SW480 (cell line): ENCODE data around the gene CBX6.

Experiments
- DNase-seq: peaks from one replicate; pipeline ENCODE4 v3.0.0-alpha.2; 2016; ENCODE audit warnings: low spot score

CBX6 gene

DNA sequence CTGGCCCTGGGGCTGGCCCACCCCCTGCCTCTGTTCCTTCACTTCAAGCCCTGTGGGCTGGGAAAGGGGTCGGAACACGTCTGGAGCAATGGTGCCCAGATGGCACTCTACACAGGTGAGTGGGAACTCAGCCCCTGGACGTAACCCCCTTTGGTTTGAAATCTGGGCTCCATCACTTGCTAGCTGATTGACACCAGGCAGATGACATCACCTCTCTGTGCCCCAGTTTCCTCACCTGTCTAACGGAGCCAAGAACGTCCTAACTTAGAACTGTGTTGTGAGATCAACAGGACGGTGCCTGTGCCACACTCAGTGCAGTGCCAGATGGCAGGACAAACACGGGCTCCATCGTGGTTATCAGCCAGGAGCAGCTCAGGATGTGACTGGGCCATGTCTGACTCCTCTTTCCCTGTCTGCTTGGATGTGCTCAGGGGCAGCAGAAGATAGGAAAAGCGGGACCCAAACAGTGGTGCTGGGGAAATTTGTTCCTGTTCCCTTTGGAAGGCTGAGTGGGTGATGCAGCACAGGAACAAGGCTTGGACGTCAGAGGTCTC is 52.6 kb downstream of the CBX6 start:
- no peak for DNase-seq

DNA sequence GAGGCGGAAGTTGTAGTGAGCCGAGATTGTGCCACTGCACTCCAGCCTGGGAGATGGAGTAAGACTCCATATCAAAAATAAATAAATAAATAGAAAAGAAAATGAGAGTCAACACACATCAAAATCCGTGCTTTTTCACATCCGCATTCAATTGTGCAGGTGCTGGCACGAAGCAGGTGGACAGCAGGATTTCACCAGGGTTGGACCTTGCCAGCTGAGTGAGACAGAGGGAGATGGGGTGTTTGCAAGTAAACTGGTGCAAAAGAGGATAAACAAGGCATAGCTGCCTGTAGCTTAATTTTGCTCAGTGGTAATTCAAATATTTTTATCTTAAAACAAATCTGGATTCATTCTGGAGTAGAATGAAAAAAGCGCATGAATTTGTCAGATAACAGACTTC is 54.8 kb downstream of the CBX6 start:
- DNase-seq: no peak

DNA sequence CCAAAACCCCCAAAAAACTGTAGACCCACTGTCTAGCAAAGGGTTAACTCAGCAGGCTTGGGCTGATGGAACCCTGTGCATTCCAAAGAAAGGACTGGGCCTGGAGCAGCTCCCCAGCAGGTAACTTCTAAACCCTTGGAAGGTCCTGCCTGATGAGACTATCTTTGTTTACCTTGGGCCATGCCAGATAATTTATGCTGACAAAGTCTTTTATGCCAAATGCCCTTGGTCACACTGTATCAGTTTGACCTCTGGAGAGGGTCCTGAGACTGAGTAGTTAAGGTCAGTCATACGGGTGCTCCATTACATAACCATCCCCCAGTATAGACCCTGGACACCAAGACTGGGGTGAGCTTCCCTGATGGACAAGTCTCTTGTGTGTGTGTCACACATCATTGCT is 56.2 kb downstream of the CBX6 start:
- DNase-seq: no peak
